DND-41 (cell line): ENCODE measurements around the gene CDKN1B.

Source experiments
- CTCF ChIP-seq: IDR thresholded peaks from 2 replicates; pipeline ENCODE4 v1.5.1; 2012; ENCODE audit warnings: borderline replicate concordance, low read length, moderate library complexity, mild to moderate bottlenecking; ENCODE audit not compliant: poor library complexity, severe bottlenecking; ENCODE audit errors: extremely low read depth
- EZH2 ChIP-seq: IDR thresholded peaks from 3 replicates; pipeline ENCODE4 v1.6.1; 2012; ENCODE audit warnings: borderline replicate concordance, low read depth, mild to moderate bottlenecking, moderate library complexity, low read length, inconsistent platforms; ENCODE audit not compliant: severe bottlenecking

DNA sequence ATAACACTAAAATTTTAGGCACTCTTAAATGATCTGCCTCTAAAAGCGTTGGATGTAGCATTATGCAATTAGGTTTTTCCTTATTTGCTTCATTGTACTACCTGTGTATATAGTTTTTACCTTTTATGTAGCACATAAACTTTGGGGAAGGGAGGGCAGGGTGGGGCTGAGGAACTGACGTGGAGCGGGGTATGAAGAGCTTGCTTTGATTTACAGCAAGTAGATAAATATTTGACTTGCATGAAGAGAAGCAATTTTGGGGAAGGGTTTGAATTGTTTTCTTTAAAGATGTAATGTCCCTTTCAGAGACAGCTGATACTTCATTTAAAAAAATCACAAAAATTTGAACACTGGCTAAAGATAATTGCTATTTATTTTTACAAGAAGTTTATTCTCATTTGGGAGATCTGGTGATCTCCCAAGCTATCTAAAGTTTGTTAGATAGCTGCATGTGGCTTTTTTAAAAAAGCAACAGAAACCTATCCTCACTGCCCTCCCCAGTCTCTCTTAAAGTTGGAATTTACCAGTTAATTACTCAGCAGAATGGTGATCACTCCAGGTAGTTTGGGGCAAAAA lies 4.1 kb downstream of the CDKN1B start:
- TF ChIP-seq CTCF (no peak), EZH2 (no peak)
